Activated T-cell treated with anti-CD3 and anti-CD28 coated beads for 4 hours (primary cell): ENCODE measurements around the gene GXYLT2.
"Not testable (repeated sequence)": the region's sequence is repeated elsewhere in the genome, so short reads cannot be mapped to it uniquely, and the experiment has no call there.

Experiments used
- DNase-seq: peaks from one replicate; pipeline ENCODE4 v3.0.0-alpha.2; 2020

The GXYLT2 gene

DNA sequence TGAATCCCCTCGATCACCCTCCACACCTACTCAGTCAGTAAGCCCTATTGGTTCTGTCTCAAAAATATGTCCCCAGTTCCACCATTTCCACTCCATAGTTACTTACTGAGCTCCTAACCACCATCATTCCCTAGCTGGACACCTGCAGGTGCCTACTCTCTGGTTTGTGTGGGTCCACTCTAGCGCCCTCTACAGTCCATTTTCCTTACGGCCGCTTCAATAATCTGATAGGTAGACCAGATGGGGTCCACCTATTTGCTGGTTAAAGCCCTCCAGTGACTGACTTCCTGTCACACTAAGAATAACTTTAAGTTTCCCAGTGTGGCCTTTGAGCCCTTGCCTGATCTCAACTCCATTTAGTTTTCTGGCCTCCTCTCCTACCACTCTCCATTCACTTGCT, 5.0 kb downstream of the GXYLT2 start:
- DNase-seq = no peak

DNA sequence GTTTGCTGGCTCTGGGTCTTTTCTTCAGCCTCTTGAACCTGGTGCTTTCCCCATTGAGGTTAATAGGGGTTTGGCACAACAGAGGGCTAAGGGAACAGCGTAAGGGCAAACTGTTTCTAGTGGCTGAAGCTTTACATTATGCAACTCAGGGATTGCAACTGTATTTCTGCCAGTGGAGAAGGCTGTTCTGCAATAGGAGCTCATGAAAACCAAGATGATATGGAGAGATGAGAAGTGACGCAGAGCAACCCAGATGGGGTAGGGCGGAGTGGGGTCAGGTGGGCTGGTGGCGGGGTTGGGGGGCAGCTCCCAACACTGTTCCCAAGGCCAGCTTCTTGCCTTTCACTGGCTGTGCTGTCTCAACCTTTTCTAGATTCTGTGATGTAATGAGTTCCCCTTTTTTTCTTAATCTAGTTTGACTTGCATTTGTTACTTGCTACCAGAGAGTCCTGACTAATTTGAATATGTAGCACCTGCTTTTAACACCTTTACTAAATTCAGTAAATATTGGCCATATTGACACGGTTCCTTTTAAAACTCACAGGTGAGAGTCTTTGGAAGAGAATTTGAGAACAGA, 7.2 kb downstream of the GXYLT2 start:
- DNase-seq = no peak

DNA sequence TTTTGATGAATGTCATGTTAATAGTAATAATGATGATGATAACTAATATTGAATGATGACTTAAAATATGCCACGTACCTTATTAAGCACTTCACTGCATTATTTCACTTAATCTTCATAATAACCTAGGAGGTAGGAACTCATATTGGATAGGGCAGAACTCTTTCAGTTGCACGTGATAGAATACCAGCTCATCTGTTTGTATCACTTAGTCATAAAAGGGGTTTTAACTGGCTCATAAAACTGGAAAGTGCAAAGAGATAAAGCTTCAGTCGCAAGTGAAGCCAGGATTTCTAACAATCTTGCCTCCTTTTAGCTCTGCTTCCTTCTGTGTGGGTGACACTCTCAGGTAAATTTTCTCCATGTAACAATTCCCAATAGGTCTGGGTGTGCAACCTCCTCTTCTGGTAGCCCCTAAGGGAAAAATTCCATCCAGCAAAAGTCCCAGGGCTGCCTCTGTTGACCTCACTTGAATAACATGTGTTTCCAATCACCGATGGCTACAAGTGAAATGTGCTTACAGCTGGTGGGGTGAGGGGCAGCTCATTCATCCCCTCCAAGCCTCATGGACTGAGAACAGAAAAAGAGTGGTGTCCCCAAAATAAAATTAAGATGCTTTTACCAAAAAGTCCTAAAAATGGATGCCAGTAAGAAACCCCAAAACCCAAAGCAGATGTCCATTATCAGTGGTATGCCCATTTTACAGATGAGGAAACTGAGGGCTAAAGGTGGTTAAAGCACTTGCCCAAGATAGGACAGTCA, 9.3 kb downstream of the GXYLT2 start:
- no peak for DNase-seq

DNA sequence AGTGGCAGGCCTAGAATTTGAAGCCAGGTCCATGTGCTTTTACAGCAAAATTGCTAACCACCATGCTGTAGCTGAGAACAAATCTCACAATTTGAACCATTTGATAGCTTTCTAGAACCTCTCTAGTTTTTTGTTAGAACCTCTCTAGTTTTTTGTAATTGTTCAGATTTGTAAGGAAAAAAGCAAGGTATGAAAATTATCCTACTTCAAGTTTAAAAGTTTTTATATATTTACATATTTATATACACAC, 9.8 kb downstream of the GXYLT2 start:
- DNase-seq = no peak

DNA sequence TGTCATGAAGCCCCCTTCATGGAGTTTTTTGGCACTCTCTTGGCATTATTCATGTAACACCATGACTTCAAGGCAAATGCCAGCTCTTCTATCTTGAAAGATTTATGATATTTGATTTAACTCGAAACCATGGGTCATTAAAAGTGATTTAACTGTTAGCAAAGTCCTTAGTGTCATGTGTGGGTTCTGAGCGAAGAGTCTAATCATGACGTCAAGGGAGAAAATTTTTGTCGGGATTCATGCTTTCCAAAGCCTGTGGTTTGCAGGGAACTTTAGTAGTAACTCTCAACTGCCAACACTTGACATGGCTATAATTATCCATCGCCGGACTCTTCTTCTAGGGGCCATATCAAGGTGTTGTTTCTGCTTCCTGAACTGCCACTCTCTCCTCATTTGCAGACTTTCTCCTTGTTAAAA, 11.5 kb downstream of the GXYLT2 start:
- no peak for DNase-seq

DNA sequence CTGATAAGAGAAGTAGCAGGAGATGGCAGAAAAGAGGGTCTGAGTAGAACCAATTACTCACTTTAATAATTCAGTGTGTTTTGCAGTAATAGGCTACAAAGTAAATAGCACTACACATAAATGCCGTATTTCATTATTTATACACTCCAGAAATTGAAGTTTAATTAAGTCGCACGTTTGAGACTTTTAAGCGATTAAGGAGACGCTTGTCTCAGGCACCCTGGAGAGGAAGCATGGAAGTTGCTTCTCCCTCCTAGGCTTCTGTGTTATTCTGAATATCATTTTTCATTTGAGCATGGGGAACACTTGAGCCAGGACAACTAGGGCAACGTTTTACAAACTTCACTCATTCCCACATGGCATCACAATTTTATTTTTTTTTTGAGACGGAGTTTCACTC, 12.2 kb downstream of the GXYLT2 start:
- DNase-seq = no peak

DNA sequence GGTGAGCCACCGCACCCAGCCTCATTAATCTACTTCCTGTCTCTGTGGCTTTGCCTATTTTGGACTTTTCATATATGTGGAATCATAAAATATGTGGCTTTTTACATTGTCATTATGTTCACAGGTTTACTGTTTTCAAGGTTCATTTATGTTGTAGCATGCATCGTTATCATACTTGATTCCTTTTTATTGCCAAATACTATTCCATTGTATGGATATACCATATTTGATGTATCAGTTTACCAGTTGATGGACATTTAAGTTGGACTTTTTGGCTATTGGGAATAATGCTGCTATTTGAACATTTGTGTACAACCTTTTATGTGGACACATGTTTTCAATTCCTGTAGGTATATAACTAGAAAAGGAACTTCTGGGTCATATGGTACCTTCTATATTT, 14.0 kb downstream of the GXYLT2 start:
- DNase-seq = no peak

DNA sequence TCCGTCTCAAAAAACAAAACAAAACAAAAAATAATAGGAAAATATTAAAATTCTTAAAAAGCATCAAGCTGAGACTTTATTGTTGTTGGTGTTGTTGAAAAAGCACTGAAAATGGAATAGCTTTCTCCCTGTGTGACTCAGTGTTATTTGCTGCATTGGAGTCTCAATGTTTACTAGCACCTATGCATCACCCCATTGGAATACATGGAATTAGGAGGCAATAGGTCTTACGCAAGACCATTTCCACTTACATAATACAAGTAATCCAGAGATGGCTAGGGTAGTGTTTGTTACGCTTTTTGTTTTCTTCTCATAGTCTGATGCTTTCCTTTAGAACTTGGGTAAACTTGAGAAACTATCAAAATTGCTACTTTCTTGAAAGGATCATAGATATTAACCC, 15.2 kb downstream of the GXYLT2 start:
- DNase-seq = no peak

DNA sequence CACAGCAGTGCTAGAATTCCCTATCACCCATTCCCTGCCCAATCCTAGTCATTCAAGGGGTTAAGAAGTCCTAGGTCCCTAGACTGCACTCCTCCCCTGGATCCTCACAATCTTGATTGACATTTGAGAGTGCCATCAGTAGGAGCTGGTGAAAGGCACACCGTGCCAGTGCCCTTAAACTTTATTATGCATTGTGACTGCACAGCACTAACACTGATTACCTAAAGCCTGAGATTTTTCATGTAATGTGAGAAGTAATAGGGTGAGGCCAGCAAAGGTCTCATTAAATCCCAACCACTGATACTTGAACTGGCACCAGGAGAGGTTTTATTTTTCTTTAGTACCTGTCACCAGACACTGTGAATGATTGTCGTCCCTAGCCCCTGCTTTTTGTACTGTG, 16.3 kb downstream of the GXYLT2 start:
- no peak for DNase-seq

DNA sequence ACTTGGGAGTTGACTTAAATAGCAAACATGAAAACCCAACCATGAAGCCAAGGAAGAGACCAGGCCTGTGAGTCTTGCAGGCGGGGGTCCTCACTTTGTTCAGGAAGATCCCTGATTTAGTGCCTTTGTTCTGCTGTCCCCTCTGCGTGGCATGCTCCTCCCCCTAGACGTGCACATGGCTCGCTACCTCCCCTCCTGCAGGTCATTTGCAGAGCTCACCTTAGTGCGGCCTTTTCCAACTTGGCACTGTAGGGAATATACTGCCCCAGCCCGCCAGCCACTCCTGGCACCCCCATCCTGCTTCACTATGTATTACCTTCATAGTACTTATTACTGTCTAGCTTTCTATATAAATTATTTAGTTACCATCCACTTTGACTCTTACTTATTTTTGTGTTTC, 18.3 kb downstream of the GXYLT2 start:
- DNase-seq = no peak

DNA sequence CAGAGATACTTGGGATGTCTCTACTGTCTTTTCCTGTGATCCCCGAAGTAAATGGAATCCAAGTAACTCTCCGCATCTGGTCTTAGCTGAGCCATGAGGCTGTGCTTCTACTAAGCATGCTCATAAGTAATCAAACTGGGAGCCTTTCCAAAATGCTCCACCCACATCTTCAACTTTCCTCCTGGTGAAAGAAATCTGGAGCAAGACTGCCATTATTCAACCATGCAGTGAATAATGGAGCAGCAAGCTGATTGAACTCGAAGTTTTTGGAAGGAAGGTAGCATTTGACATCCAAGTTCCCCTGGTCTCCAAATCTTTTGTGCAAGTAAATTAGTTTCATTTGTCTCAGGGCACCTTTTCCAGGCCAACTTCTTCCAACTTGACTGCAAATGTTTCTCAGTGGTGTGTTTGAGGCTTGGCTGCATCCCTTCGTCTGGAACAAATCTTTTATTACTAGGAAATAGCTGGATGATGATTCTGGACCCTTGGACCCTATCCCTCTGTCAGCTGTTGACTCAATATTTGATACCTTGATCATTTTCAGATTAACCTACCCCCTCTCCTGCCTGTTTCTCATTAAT, 19.4 kb downstream of the GXYLT2 start:
- DNase-seq = no peak

DNA sequence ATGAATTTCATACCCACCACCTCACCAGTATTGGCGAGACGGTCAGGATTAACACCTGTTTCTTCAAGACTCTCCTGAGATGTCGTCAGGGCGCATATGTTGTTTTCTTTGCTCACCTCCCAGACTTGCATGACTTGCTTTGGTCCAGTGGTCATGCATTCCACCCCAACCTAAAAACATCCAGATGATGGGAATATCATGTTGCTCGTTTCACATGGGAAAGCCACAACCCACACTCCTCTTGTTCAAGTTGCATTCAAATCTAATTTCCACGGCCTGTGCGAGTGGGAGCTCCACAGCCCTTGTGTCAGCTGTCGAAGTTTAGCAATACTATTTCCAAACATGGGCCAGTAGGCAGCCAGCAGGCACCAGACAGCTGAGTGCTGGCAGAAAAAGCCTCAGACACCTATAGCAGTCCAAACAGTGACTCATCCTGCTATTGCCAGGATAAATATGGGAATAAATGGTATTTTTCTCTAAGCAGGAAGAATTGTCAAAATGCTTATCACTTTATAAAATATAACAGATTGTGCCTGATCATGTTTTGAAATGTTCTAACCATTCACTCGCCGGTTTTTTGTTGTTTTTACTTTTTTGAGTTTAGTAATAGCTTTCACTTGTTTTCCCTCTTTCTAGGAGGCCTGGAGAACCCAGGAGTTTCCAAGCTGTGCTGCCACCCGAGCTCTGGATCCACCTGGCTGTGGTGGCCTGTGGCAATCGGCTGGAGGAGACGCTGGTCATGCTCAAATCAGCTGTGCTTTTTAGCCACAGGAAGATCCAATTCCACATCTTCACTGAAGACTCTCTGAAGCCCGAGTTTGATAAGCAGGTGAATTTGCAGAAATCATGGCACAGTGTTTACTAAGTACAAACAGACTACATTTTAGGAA, 20.1 kb downstream of the GXYLT2 start:
- DNase-seq = no peak

DNA sequence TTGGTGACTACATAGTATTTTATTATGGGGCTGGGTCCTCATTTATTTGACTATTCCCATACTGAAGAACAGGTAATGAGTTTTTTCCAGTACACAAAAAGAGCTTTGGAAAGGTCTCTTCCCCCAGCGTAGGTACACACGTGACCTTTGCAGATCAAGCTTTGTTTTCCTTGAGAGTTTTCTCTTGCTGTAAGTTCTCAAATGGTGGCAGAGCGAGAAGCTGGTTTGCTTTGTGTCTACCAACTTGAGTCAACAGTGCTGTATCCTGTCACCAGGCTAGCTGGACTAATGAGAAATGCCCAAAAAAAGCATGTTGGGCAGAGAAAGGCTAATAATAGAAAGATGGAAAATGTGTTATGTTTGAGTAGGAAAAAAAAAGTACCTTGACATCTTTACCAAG, 21.7 kb downstream of the GXYLT2 start:
- no peak for DNase-seq

DNA sequence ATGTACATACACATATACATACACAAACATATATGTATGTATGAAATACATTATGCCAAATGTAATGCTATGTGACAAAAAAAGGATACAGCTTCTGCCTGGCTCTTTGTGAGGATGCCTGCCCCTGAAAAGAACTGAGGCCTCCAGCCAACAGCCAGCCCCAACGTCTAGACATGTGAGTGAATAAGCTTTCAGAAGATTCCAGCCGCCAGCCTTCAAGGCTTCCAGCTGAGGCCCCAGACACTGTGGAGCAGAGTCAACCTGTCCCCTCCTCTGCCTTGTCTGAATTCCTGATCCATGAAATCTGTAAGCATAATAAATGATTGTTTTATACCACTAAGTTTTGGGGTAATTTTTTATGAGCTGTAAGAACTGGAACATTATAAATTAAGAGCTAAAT, 24.7 kb downstream of the GXYLT2 start:
- no peak for DNase-seq

DNA sequence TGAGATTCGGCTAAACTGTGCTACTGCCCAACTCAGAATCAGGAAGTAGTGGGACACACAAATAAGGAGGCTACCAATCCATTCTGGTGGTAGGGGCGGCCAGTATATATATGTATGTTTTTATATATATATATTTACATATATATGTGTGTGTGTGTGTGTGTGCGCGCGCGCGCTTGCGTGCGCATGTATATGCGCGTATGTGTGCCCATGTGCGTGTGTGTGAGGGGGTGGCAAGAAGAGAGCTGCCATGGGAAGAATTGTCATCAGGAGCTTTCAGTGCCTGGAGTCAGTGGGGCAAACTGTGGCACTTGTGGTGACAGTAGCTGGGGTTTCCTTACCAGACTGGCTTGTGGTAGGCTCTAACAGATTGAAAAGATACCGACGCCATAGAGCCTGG, 26.5 kb downstream of the GXYLT2 start:
- no peak for DNase-seq

DNA sequence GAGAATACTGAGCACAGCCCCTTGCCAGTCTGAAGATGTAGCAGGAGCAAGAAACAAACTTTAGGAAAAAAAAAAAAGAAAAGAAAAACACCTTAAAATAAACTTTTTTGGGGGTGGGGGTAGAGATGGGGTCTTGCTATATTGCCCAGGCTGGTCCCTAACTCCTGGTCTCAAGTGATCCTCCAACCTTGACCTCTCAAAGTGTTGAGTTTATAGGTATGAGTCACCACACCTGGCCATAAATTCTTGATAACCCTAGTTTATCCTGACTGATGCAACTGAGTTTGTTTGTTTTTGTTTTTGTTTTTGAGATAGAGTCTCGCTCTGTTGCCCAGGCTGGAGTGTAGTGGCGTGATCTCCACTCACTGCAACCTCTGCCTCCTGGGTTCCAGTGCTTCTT, 28.4 kb downstream of the GXYLT2 start:
- no peak for DNase-seq

DNA sequence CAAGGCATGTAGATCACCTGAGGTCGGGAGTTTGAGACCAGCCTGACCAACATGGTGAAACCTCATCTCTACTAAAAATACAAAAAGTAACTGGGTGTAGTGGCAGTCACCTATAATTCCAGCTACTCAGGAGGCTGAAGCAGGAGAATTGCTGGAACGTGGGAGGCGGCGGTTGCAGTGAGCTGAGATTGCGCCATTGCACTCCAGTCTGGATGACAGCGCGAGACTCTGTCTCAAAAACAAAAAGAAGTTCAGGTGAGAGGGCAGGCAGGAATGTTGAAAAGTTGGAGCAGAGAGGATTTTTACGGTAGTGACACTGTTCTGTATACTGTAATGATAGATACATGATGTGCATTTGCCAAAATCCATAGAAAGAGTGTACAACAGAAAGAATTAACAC, 31.7 kb downstream of the GXYLT2 start:
- DNase-seq = no peak

DNA sequence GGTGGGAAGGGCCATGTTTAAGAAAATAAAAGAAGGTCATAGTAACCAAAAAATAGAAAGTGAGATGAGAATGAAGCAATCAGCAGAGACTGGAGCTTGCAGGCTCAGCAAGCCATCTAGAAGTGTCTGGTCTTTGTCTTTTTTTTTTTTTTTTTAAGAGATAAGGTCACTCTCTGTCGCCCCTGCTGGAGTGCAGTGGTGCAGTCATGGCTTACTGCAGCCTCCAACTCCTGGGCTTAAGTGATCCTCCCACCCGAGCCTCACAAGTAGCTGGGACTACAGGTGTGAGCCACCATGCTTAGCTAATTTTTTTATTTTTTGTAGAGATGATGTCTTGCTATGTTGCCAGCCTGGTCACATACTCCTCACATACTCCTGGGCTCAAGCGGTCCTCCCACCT, 36.2 kb downstream of the GXYLT2 start:
- no peak for DNase-seq

DNA sequence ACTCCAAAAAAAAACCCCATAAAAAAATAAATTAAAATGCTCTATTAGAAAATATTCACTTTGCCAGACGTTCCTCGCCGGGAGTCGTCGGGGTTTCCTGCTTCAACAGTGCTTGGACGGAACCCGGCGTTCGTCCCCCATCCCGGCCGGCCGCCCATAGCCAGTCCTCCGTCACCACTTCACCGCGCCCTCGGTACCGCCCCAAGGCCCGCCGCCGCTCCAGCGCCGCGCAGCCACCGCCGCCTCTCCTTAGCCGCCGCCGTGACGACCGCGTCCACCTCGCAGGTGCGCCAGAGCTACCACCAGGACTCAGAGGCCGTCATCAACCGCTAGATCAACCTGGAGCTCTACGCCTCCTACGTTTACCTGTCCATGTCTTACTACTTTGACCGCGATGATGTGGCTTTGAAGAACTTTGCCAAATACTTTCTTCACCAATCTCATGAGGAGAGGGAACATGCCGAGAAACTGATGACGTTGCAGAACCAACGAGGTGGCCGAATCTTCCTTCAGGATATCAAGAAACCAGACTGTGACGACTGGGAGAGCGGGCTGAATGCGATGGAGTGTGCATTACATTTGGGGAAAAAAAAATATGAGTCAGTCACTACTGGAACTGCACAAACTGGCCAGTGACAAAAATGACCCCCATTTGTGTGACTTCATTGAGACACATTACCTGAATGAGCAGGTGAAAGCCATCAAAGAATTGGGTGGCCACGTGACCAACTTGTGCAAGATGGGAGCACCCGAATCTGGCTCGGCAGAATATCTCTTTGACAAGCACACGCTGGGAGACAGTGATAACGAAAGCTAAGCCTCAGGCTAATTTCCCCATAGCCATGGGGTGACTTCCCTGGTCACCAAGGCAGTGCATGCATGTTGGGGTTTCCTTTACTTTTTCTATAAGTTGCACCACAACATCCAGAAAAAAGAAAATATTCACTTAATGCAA, 41.2 kb downstream of the GXYLT2 start:
- DNase-seq = not testable (repeated sequence)

DNA sequence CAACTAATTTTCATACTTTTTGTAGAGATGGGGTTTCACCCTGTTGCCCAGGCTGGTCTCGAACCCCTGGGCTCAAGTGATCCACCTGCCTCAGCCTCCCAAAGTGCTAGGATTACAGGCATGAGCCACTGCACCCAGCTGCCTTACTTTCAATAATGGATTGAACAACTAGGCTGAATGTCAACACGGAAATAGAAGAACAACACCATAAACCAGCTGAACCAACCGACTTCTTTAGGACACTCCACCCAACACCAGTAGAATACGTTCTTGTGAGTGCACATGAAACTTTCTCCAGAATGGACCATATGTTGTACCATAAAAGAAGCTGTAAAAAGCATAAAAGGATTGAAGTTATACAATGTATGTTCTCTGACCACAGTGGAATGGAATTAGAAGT, 42.9 kb downstream of the GXYLT2 start:
- DNase-seq = no peak

DNA sequence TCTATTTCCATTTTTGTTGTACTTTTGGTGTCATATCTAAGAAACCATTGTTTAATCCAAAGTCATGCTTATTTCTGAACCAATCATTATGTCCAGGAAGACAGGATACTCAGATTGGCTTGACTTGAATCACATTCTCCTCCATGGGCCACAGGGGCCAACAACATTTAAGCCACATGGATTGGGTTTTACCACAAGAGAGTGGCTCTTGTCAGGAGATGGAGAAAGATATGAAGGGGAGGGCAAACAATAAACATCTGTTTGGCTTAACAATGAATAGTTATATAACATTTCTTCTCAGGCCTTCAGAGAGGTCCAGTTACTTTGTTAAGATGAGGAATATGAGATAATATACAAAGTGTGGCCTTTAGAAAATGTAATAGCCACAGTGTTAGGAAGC, 44.6 kb downstream of the GXYLT2 start:
- DNase-seq = no peak

DNA sequence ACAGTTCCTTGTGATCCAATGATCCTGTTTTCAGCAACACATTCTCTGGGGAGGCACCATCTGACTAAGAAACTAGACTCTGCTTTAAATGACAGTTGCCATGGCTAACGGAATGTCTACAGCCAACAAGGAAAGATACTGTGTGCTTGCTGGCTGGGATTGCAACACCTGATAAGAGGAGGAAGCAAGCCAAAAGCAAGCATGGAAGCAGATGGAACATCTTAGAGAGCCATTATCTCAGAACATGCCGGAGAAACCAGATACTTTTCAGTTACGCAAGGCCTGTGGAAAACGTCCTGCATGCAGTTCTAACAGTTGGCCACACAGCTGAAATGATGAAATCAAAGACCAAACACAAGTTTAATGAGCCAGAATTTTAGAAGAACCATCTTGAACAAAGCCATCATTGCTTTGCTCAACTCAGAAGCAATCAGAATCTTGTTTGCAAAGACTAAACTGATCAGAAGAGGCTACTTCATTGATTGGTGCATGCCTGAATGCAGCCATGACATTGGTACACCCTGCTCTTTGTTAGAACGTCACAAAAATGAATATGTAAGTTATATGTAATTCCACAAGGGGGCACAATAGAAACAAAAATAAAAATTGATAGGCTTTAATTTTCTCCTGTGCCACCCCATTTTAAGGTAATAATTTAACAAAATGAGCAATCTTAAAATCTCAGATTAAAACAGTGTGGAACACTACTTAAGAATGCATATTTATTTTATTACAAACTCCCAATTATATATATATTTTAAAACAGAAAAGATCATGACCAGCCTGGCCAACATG, 50.8 kb downstream of the GXYLT2 start:
- DNase-seq = no peak
